ENCODE results near the gene CAMK1D. TPM values are rescaled to one million over a fixed set of nuclear protein-coding genes. Genes with fewer than 3 reads are reported as not detected.

Gene CAMK1D
- total RNA-seq, 1 donor from 2014 or later = 10.9 TPM

GRCh38 chr10:12828736-12829135, 479.4 kb downstream of the CAMK1D start:
- DNase-seq = no peak

- DNase-seq = no peak
Measured at GRCh38 chr10:12829831-12830390, 480.6 kb downstream of the CAMK1D start.

GRCh38 chr10:12832096-12832495, 482.7 kb downstream of the CAMK1D start:
- DNase-seq = no peak

GRCh38 chr10:12833451-12833850, 484.1 kb downstream of the CAMK1D start:
- DNase-seq = no peak

GRCh38 chr10:12834116-12834665, 484.8 kb downstream of the CAMK1D start:
- no peak for DNase-seq

- DNase-seq = no peak
Measured at GRCh38 chr10:12834721-12835120, 485.4 kb downstream of the CAMK1D start.

GRCh38 chr10:12835709-12836108, 486.4 kb downstream of the CAMK1D start:
- no peak for DNase-seq

GRCh38 chr10:12838366-12838765, 489.0 kb downstream of the CAMK1D start:
- no peak for DNase-seq

GRCh38 chr10:12838995-12839927, 489.9 kb downstream of the CAMK1D start:
- DNase-seq = no peak

- peak; percentile 68 for DNase-seq
Measured at GRCh38 chr10:12839941-12840611, 490.7 kb downstream of the CAMK1D start.

- DNase-seq = no peak
Measured at GRCh38 chr10:12841426-12841825, 492.1 kb downstream of the CAMK1D start.

GRCh38 chr10:12841826-12842225, 492.5 kb downstream of the CAMK1D start:
- DNase-seq = no peak

- DNase-seq = no peak
Measured at GRCh38 chr10:12842310-12842709, 493.0 kb downstream of the CAMK1D start.

GRCh38 chr10:12843296-12843945, 494.1 kb downstream of the CAMK1D start:
- no peak for DNase-seq

GRCh38 chr10:12844811-12845483, 495.6 kb downstream of the CAMK1D start:
- peak; percentile 96 for DNase-seq

- DNase-seq = no peak
Measured at GRCh38 chr10:12846718-12847117, 497.4 kb downstream of the CAMK1D start.

- DNase-seq = no peak
Measured at GRCh38 chr10:12847361-12847975, 498.1 kb downstream of the CAMK1D start.

GRCh38 chr10:12848439-12849173, 499.3 kb downstream of the CAMK1D start:
- no peak for DNase-seq

- peak; percentile 67 for DNase-seq
Measured at GRCh38 chr10:12849319-12850181, 500.2 kb downstream of the CAMK1D start.

Measured in tongue (tissue), 2 donors.